ENCODE measurements around the gene EP400. TPM values are rescaled to one million over a fixed set of nuclear protein-coding genes. Genes with fewer than 3 reads are reported as not detected.

Gene EP400
- total and polyA plus RNA-seq, 12 donors, result 6.6 to 20.5 (median 18.9) TPM

GRCh38 chr12:131911851-131912477 is 37.8 kb upstream of the EP400 start:
- Histone ChIP-seq H3K27me3 (no peaks in the 10 kb centered on the region), H3K4me3 (no peak overlapping the region), H3K9me3 (no peaks in the 10 kb centered on the region), H3K27ac (peak overlapping the region; percentile 26 to 79 (median 65)), H3K4me1 (peaks cover 11 to 23% (median 20%) of the 10 kb centered on the region in 9 donors), H3K36me3 (peaks cover 10 to 99% (median 72%) of the 10 kb centered on the region in 9 donors)
- intact Hi-C loops (cut with DNase I), result no loop called here
- ATAC-seq (peak in 4 of 8 donors; percentile 1 to 8 (median 2)), DNase-seq (no peak)
- 74% methylated on average over 22 of the region's 22 CpGs for WGBS, 2 donors
- no peak for TF ChIP-seq CTCF (IDR thresholded peaks at IDR 0.05)

DNA sequence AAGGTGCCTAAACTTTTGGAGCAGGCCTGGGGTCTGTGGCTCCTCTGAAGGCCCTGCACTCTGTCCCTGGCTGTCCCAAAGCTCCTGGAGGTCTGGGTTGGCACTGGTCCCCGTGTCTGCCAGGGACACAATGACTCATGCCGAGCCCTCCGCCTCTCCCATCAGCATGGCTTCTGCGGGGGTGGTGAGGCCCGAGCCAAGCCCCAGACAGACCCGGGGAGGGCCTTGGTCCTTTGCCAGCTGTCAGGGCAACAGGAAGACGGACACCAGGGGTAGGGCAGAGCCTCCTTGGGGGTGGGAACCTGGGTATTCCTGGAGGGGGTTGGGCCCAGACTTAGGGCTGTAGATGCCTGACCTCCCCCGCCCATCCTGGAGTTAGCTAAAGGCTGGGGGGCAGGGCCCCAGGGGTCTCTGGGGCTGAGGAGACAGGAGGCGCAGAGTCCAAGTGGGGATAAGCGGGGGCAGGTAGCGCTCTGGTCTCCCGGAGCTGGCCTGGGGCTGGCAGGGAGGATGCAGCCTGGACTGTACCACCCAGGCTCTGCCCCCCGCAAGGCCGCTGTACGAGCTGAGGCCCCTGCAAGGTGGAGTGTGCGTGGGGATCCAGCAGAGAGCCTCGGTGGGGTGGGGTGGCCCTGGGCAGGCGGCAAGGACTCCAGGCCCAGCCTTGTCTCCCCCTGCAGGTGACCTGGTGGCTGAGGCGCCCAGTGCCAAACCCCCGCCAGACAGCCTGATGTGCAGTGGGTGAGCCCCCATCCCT is 37.0 kb upstream of the EP400 start:
- DNase-seq, result peak; percentile 91 to 94
- Histone ChIP-seq H3K4me1 (peaks cover 11 to 23% (median 18%) of the 10 kb centered on the region in 9 donors), H3K36me3 (peaks cover 10 to 97% (median 66%) of the 10 kb centered on the region in 9 donors), H3K4me3 (no peak overlapping the region), H3K27ac (peak overlapping the region; percentile 26 to 79 (median 65)), H3K9me3 (no peaks in the 10 kb centered on the region), H3K27me3 (no peaks in the 10 kb centered on the region)
- peak; percentile 79 to 95 (median 90) for ATAC-seq
- intact Hi-C loops (cut with DNase I), result no loop called here
- TF ChIP-seq CTCF (IDR thresholded peaks at IDR 0.05), result peak in 1 of 9 donors; percentile 17
- WGBS, 2 donors, result 37 to 48% methylated on average over 20 of the region's 20 CpGs

- H3K27me3 ChIP-seq, result no peaks in the 10 kb centered on the region
- DNase-seq (no peak), ATAC-seq (no peak)
- peak overlapping the region in 1 of 10 donors; percentile 3 for H3K27ac ChIP-seq
- WGBS, 2 donors, result 89 to 91% methylated on average over 8 of the region's 8 CpGs
- TF ChIP-seq CTCF (IDR thresholded peaks at IDR 0.05), result no peak
- H3K4me1 ChIP-seq, result peaks cover 11 to 23% (median 18%) of the 10 kb centered on the region in 9 donors
- H3K4me3 ChIP-seq, result no peak overlapping the region
- H3K36me3 ChIP-seq, result peaks cover 10 to 95% (median 60%) of the 10 kb centered on the region in 9 donors
- no peaks in the 10 kb centered on the region for H3K9me3 ChIP-seq
- intact Hi-C loops (cut with DNase I), result no loop called here
These were observed 36.1 kb upstream of the EP400 start for GRCh38 chr12:131913666-131914065.

GRCh38 chr12:131914179-131914702 is 35.5 kb upstream of the EP400 start:
- TF ChIP-seq CTCF (IDR thresholded peaks at IDR 0.05), result no peak
- Histone ChIP-seq H3K27me3 (no peaks in the 10 kb centered on the region), H3K9me3 (no peaks in the 10 kb centered on the region), H3K27ac (peak overlapping the region in 1 of 10 donors; percentile 3), H3K36me3 (peaks cover 10 to 93% (median 54%) of the 10 kb centered on the region in 9 donors), H3K4me1 (peaks cover 11 to 23% (median 18%) of the 10 kb centered on the region in 9 donors), H3K4me3 (no peak overlapping the region)
- intact Hi-C loops (cut with DNase I), result no loop called here
- 96% methylated on average over 14 of the region's 14 CpGs for WGBS, 2 donors
- no peak for ATAC-seq
- no peak for DNase-seq

Measured in heart right ventricle (tissue), 16 donors.